Astrocyte (in vitro differentiated cells and primary cell): ENCODE results near the gene GMDS.

Source experiments
- EZH2 ChIP-seq: IDR thresholded peaks from 2 replicates; pipeline ENCODE4 v1.6.1; 2012; ENCODE audit warnings: mild to moderate bottlenecking, low read length, inconsistent platforms; ENCODE audit not compliant: insufficient read depth
- TF ChIP-seq, protein P1 (sequence below): IDR thresholded peaks from 2 replicates; pipeline ENCODE4 v1.5.1; 2011; ENCODE audit warnings: low read depth, mild to moderate bottlenecking, inconsistent platforms, low read length, moderate library complexity; ENCODE audit not compliant: insufficient read depth

DNA sequence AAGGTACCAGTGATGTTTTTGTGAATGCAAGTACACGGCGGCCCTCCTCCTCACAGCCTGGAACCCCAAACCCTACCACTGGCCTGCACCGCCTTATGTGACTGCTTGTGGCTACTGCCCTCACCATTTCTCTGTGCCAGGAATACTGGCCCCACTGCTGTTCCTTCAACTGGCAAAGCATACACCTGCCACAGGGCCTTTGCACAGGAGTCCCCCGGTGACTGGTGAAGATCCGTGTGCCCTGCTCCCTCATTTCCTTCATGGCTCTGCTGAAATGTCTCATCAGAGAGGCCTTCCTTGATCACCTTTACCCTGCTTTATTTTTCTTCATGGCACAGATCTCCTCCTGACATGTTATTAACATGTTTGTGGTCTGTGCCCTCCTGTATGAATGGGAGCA is 581.9 kb downstream of the GMDS start:
- TF ChIP-seq, protein P1, sequence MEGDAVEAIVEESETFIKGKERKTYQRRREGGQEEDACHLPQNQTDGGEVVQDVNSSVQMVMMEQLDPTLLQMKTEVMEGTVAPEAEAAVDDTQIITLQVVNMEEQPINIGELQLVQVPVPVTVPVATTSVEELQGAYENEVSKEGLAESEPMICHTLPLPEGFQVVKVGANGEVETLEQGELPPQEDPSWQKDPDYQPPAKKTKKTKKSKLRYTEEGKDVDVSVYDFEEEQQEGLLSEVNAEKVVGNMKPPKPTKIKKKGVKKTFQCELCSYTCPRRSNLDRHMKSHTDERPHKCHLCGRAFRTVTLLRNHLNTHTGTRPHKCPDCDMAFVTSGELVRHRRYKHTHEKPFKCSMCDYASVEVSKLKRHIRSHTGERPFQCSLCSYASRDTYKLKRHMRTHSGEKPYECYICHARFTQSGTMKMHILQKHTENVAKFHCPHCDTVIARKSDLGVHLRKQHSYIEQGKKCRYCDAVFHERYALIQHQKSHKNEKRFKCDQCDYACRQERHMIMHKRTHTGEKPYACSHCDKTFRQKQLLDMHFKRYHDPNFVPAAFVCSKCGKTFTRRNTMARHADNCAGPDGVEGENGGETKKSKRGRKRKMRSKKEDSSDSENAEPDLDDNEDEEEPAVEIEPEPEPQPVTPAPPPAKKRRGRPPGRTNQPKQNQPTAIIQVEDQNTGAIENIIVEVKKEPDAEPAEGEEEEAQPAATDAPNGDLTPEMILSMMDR, result no peak
- TF ChIP-seq EZH2, result no peak
